ENCODE measurements around the gene SPHK1.

DNA sequence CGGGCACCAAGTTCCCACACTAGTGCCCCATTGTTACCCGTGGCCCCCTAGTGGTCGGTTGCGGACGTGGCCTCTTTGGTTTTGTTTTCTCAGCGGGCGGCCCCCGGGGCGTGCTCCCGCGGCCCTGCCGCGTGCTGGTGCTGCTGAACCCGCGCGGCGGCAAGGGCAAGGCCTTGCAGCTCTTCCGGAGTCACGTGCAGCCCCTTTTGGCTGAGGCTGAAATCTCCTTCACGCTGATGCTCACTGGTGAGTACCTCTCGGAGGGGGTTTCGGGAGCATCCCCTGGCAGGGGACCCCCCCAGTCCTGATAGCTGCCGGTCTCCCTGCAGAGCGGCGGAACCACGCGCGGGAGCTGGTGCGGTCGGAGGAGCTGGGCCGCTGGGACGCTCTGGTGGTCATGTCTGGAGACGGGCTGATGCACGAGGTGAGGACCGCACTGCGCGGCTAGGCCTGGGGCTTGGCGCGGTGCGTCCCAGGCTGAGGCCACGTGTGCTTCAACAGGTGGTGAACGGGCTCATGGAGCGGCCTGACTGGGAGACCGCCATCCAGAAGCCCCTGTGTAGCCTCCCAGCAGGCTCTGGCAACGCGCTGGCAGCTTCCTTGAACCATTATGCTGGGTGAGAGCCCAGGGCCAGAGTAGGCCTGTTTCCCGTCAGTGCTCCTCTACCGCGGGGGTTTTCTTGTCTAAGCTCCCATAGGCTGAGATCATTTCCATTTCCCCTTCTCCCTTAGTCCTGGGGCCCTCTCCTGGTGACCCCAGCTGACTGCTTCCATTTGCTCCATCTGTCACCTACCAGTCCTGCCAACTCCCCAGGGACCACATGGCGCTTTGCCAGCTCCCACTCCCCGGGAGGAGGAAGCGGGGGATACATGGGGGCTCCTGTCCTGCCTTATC lies 1.7 kb downstream of the SPHK1 start:
- TF ChIP-seq POLR2AphosphoS5 (IDR thresholded peaks at IDR 0.05; ENCODE audit: low read depth, low read length) (no peak), POLR2A (IDR thresholded peaks at IDR 0.05; ENCODE audit: low read depth, low read length) (no peak), TAF1 (IDR thresholded peaks at IDR 0.05; ENCODE audit: borderline replicate concordance, low read depth, low read length) (no peak)
